Neural progenitor cell (in vitro differentiated cells): ENCODE measurements around the gene URI1.
"Not testable (repeated sequence)": the region's sequence is repeated elsewhere in the genome, so short reads cannot be mapped to it uniquely, and the experiment has no call there.

Experiments
- CTCF ChIP-seq: fragments of 200-600 bp; sonication (generic); IDR thresholded peaks from 2 replicates; pipeline ENCODE4 v1.5.1; 2017; ENCODE audit warnings: antibody characterized with exemption, mild to moderate bottlenecking
- EZH2 ChIP-seq: fragments of 200-600 bp; sonication (generic); IDR thresholded peaks from 2 replicates; pipeline ENCODE4 v1.6.1; 2017; ENCODE audit warnings: antibody characterized with exemption, mild to moderate bottlenecking, moderate library complexity
- EZH2phosphoT487 ChIP-seq: fragments of 200-600 bp; sonication (generic); IDR thresholded peaks from 2 replicates; pipeline ENCODE4 v1.6.1; 2017; ENCODE audit warnings: antibody characterized with exemption

GRCh38 chr19:29915832-29916231 is 26.2 kb upstream of the URI1 start:
- not testable (repeated sequence) for TF ChIP-seq CTCF, EZH2, EZH2phosphoT487
